ENCODE measurements around the gene RBM28.

RBM28 gene

DNA sequence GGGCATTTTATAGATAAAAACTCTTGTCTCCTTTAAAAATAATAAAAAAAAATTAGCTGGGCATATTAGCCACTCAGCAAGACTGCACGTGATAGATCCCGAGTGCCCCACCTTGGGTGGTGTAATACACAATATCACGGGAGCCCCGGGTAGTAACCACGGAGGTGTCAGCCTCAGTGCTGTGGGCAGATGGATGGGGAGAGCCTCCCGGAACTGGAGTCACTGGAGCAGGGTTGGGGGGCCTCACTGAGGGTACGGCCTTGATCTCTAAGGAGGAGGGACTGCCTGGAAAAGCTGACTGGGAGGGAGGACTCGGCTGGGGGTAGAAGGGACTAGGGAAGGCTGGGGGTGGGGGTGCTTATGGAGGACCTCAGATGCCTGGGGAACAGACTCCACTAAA, 90.0 kb downstream of the RBM28 start:
- DNase-seq: no peak

DNA sequence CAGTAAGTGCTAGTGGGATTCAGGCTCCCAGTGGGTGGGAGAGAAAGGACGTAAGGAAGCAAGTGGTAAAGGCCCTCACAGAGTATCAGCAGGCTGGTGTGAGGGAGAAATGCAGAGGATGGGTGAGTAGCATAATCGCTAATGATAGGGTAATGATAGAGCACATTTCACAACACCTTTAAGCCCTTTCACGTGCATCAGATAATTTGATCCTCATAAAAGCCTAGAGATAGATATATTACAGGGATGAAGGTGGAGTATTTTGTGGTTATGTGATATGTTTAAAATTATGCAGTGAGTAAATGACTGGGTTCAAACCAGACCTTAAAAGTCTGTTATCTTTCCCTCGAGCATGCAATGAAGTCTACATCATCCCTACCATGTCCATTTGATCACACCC, 92.4 kb downstream of the RBM28 start:
- DNase-seq: no peak
